HG03354 (cell line): ENCODE results near the gene SEL1L3.
"Not testable (repeated sequence)": the region's sequence is repeated elsewhere in the genome, so short reads cannot be mapped to it uniquely, and the experiment has no call there.

Experiments
- ATAC-seq: cut with Tn5 transposase; IDR thresholded peaks from one replicate; pipeline ENCODE4 v1.9.1; 2021; ENCODE audit warnings: mild to moderate bottlenecking; ENCODE audit not compliant: unreplicated experiment, poor library complexity, severe bottlenecking

Gene SEL1L3

DNA sequence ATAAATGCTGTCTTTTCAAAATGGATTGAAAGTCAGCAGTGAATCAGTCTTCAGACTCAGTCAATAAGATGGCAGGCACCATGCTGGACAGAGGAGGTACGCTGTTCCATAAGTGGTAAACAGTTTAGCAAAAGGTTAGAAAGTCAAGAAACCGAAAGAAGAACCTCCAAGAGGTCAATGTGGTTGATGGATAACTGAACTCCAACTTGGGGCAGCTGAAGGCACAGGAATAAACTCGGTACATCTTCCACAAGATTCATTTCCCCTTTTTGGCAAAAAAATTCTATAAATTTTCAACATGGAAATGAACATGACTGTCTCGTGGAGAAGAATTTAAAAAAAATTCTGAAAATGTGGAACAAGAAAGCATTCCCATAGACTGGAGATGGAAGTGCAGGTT, 18.4 kb upstream of the SEL1L3 start:
- ATAC-seq = no peak

DNA sequence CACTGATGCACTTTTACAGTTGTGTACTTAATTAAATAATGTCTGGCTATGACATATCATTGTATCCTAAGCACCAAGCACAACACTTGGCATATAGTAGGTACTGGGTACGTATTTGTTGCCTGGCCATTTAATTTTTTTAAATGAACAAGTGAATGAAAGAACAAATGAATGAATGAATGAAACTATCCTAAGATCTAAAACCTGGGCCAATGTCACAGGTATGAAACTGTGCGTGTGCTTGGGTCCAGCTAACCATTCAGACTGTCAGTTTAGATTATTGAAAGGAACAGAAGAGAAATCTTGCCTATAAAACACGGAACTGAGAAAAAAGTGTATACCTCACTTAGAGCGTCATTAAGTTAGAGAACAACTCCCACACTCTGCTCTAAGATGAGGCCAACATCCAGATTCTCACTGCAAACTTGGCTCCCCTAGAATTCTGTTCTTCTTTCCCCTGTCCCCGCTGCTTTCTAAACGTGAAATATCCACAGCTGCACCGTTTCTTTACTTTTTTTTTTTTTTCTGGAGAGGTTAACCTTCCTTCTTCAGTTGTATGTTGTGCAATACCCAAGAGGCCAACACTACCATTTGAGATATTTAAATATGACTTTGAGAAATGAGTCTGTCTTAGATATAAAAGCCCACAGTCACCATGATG, 17.3 kb upstream of the SEL1L3 start:
- ATAC-seq = peak; percentile 38

DNA sequence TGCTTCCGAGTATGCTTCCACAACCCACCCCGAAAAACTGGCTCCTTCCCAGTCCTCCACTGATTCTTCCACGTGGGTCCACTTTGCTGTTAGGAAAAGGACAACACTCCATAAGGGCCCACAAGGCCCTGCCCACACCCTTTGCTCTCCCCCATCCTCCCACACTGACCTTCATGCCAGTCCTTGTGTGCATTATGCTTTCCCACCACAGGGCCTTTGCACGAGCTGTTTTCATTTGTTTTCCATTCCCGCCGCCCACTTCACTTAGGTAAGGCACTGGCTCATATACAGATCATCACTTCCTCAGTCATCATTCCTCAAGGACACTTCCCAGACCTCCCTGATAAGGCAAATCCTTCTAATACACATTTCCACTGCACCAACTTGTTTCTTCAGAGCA, 16.8 kb upstream of the SEL1L3 start:
- ATAC-seq = no peak

DNA sequence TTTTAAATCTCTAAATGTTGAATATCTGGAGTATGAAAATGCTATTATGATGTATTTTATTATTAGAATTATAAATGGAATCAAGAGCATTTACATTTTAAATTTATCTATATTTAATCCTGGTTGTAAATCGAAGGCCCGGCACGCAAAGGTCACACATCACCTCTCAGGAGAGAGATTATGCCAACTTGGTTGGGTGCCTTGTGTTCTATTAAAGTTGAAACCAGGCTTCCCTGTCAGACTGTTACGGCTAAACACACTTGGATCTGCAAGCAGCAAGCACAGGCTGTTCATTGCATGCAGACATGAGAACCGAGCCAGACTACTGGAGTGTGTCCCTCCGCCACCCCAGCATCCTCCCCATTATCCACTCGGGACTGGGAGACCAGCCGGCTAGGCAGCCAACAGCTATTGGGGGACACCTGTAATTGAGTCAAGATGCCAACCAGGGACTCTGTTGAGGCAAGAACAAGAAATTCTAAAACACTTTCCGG, 16.4 kb upstream of the SEL1L3 start:
- no peak for ATAC-seq

DNA sequence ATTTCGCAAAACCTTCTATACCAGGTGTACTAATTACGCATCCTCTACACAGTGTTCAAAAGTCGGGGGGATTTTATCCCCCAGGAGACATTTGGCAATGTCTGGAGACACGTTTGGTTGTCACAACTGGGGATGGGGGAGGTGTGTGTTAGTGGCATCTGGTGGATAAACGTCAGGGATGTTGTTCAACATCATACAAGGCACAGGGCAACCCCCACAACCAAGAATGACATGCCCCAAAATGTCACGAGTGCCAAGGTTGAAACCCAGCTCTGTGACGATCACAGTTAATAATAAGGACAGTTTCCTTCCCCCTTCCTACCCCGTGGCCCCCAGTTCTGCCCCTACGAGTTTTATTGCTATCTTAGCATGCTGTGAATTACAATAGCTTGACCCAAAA, 15.9 kb upstream of the SEL1L3 start:
- ATAC-seq = no peak

DNA sequence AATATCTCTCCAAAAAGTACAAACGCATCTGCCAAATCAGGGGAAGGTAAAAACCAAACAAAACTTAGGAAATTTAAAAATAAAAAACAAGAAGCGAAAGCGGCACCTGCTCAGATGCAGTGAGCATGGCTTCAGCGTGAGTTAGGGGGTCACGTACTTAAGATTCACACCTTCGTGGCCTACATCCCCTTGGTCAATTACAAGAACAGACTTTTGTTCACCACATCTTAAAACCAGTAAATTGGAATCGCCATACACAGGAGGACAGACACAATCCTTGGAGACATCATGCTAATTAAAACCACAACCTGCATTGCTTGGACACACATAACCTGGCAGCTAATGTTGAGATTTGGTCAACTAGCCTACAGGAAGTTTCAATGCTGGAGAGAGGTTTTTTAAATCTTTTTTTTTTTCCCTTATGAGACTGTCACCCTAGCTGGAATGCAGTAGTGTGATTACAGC, 12.5 kb upstream of the SEL1L3 start:
- peak; percentile 62 for ATAC-seq

DNA sequence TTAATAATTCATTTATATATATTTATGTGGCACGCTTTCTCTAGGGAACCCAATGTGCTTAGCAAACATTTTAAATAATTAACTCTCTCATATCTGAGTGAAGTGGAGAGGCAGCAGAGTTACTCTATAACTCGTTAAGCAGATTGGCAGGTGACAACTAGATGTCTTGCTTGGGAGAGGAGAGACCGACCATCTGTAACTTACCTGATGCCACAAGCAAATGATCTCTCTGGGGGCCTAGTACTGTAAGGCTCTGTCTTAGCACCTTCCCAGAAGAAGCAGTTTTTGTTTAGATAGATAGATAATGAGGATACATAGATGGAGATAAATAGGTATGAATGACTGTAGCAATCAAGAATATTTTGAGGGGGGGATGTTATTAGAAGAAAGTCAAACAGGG, 11.9 kb upstream of the SEL1L3 start:
- peak; percentile 61 for ATAC-seq

DNA sequence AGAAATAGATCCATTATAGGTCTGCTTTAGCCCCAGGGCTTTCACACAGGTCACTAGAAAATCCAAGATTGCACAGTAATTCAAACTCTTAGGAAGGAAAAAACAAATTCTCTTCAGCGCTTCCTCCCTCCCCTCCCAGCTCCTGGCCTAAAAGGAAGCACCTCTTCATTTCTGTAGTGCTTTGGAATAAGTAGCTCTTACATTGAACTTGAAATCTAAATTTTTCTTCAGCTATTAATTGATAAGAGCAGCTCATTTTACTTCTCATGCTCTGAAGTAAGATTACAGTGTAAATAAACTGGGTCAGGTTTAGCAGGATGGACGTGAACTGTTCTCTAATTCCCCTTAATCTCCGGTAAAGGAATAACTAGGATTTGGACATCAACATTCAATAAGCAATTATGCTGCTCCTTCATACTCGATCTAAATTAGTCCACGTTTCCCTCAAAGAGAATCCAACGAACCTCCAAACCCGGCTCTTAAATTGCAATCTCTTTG, 10.9 kb upstream of the SEL1L3 start:
- ATAC-seq = no peak

DNA sequence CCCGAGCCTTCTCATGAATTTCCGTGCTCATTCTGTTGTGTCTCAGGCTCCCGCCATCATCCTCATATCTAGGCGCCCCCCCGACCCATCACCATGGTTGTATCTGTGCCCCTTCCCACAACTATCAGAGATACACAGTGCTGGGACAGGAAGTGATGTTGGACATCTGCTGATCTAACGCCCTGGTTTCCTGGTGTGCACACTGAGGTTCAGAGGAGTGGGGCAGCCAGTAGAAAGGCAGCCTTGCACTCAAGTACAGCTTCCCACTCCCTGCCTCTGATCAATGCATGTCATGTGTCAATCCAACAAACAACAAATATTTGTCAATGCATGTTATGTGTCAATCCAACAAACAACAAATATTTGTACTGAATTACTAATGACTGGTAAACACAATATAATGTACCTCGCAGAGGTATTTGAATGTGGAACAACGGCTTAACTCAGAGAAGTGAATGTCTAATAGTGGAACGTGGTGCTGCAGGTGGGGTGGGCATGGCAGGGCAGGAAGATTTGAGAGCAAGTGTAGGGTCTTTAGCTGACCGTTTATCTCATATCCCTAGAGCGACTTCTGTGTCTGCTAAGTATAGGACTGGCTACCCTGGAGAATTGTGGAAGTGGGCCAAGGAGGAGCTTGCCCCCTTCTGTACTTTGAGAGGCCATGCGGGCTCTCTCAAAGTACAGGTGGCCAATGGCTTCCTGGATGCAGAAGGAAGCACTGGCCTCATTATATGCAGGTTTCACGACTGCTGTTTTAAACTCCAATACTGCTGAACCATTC, 10.3 kb upstream of the SEL1L3 start:
- ATAC-seq = no peak

DNA sequence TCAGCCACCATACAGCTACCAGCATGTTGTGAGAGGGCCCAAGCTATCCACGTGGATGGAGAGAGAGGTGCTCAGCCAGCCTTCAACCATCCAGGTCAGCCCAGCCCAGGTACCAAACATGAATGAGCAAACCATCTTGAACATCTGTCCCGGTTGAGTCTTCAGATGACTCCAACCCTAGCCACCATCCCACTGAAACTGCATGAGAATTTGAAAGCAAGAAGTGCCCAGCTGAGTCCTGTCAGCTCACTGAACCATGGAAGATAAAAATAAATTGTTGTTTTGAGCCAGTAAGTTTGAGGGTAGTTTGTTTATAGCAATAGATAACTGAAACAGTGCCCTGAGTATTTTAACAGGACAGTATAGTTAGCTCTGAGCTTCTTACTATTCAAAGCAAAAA, 7.3 kb upstream of the SEL1L3 start:
- ATAC-seq = peak; percentile 52

DNA sequence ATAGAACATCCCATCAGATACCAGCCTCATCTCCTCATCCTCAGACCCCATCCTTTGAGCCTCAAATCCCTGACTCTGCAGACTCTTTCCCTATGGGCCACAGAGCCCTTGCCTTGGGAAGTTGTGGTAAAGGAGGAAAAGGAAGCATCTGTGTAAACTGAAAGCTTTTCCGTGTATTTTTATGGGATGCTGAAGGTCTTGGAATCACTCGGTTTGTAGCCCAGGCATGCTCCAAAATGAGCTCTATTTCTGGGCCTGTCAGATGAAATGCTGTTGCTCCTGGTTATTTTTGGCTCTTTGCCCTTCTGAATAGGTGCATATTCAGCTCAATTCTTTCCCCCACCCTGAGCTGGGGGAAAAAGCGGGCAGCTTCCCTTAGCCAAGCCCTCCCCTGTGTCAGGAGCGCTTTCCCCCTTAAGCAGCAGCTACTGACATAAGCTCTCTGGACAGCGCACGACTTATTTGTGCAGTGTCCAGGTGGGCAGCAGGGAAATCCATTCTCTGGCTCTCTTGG, 5.0 kb upstream of the SEL1L3 start:
- no peak for ATAC-seq

DNA sequence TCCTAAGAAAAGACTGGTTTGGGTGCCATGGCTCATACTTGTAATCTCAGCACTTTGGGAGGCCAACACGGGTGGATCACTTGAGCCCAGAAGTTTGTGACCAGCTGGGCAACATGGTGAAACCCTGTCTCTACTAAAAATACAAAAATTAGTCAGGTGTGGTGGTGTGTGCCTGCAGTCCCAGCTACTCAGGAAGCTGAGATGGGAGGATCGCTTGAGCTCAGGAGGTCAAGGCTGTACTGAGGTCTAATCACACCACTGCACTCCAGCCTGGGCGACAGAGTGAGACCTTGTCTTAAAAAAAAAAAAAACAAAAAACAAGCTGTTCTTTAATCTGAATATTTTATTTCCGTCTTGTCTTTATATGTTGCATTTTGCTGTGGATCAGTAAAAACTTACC, 3.6 kb upstream of the SEL1L3 start:
- not testable (repeated sequence) for ATAC-seq

DNA sequence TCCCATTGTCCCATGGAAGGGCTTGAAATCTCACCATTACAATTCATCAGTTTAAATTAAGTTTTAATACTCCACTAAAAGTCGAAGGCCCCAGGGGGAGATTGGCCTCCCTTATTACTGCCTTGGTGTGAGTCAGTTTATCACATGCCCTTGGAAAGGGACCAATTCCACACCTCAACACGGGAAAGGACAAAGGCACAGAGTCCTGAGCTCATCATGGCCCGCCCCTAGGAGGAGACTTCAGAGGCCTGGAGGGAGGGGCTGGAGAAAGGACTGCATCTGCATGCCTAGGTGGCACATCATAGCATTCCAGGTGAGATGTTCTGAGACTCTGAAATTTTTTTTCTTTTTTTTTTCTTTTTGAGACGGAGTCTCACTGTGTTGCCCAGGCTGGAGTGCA, 2.8 kb upstream of the SEL1L3 start:
- ATAC-seq = no peak

DNA sequence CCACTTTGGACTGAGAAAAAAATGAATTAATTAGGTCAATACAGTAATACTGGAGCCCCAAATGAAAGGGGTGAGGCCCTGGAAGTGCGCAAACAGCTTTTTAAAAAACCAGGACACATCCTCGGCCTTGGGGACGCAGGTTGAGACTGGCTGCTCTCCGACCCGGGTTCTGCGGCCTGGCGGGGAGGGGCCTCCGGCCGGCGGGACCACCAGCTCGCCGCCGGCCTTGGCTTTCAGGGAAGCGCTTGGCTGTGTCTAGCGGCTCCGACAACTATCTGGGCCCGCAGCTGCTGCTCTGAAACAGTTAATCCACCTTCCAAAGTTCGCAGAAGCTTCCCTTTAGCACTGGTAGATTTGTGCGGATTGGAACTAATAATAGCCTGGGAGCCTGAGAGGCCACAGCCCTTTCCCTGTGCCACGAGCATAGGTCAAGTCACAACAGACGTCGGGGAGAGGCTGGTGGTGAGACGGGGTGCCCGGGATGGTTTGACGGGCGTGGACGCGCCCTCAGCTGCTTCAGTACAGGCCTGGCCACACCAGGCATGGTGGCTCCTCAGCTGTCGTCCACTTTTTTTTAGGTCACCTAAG, 1.1 kb upstream of the SEL1L3 start:
- no peak for ATAC-seq

DNA sequence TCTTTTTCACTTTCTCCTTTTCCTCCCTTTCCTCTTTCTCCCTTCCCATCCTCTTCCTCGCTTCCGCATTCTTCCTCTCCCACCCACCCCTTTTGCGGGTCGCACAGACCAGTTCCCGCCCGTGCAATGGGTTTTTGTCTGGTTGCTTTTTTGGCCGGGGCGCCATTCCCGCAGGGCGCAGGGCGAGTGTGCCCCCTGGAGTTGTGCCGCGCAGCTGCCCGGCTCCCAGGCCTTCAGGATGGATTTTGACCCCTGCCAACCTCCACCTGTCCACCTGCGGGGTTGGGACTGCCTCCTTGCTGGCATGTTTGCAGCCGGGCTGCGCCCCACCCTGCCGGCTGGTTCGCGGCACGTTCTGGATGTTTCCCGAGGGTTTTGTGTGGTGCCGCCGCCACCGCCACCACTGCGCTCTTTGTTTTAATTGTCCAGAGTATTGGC, 578 bp upstream of the SEL1L3 start:
- ATAC-seq = no peak

DNA sequence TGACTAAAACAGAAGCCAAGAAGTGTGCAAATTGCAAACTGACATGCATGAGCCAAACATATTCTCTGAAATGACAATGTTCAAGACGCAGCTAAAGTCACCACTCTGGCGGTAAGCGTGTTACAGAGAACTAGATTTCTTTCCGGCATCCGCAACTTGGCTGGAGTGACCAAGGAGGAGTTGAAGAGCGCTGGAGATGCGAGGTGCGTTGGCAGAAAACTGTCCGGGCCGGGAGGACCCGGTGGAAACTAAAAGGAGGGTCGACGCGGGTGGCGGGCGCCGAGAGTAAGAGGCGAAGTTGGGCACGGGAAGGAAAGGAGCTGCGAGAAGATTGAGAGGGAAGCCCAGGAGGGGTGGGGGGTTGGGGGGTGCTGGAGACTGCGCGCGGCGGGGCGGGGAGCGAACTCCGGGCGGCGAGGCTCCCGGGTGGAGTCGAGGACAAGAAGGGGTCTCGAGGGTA, 807 bp downstream of the SEL1L3 start:
- peak; percentile 28 for ATAC-seq

DNA sequence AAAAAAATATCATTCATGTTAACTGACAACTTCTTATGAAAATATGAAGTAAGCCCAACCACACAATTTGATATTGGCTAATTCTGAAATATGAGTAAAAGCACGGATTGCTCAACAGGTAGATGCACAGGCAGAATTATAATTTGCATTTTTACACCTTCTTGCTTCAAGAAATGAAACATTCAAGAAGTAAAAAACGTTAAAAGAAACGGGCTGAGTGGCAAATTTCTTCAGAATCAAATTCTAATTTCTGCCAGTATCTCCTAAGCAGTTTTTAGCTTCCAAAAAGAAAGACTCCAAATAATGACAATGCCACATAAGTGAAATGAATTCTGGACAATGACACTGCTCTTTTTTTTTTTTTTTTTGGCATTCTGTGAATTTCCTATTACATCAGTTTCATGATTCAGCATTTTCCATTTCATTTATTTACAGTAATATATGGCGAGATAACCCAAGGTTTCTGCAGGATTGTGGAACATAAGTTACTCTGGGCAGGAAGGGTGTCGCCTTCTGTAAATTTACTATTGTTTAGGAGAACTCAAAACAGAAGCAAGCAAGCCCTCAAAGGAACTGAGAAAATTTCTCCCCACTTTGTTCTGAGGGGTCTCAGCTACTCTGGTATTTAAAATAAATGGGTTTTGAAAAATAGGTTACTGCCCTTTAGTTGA, 1.4 kb downstream of the SEL1L3 start:
- no peak for ATAC-seq

DNA sequence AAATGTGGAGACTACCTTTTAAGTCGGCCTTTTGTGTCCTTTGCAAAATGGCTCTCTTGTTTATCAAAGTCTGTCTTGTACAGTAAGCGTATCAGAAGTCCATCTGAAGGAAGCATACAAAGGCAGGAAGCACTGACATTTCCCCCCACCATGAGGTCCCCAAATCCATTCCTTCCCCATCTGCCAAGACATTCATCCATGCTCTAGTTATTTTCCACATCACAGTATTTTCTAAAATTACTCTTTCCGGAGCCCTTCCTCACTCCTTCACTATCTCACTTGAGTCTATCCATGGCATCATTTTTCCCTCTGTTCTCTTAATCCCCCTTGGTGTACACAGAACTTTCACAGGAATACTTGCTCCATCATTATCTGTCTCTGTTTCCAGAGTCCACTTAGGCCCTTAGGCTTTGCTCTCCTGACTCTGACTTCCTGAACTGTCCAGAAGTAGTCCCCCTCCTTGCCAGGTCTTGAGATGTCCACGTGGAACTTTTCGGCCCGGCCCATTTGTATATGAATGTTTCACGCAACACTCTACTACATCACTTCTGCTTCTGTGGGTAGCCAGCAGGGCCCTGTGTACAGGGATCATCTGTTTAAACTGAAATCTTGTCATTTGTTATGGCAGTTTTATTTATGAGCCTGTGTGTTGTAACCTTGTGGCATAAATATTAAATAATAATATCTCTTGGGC, 2.1 kb downstream of the SEL1L3 start:
- ATAC-seq = no peak

DNA sequence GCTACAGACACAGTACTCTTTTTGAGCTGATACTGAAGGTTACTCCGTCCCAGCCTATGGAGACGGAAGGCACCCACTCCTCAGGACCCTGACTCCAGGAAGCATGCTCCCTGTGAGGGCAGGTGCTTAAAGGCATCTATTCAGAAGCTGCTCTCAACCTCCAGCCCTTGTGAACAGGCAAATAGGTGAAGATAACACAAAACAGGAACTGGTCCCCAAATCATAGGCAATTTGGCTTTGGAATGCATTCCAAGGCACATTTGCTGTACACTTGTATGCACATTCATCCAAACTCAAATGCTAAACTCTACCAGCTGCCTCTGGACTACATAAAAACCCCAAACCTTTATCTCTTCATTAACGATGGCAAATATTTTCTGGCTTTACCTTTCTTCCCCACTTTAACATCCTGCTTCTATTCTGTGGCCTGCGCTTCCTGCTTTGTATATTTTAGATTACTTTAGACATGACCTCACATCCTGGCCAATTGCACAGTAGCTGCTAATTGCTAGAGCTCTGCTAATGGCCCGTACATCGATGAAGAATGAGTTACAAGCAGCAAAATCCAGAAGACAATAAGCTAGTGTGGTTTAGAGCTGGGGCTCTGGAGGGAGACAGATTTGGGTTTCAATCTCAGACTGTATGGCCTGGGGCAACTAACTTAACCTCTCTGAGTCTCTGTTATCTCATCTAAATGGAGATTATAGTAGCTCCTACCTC, 3.2 kb downstream of the SEL1L3 start:
- peak; percentile 57 for ATAC-seq
